Karpas-422 (cell line): ENCODE results near the gene PQBP1. TPM values are rescaled to one million over a fixed set of nuclear protein-coding genes. Genes with fewer than 3 reads are reported as not detected.
"Not testable (repeated sequence)": the region's sequence is repeated elsewhere in the genome, so short reads cannot be mapped to it uniquely, and the experiment has no call there.

ENCODE experiments used
- DNase-seq: peaks from one replicate; pipeline ENCODE4 v3.0.0-alpha.2; 2015
- H2AFZ ChIP-seq: fragments of 200-600 bp; sonication (generic); 2 replicates; pipeline ENCODE4 v1.6.1; 2014; ENCODE audit warnings: antibody characterized with exemption, low read length, mixed read lengths
- H3K27ac ChIP-seq: fragments of 200-600 bp; sonication (generic); 2 replicates; pipeline ENCODE4 v1.5.1; 2014; ENCODE audit warnings: mild to moderate bottlenecking, low read length, moderate library complexity
- H3K27me3 ChIP-seq: fragments of 200-600 bp; sonication (generic); 2 replicates; pipeline ENCODE4 v1.6.1; 2014; ENCODE audit warnings: low read length, mixed read lengths
- H3K36me3 ChIP-seq: fragments of 200-600 bp; sonication (generic); 2 replicates; pipeline ENCODE4 v1.6.1; 2014; ENCODE audit warnings: low read length, mixed read lengths; ENCODE audit not compliant: insufficient read depth
- H3K4me1 ChIP-seq: fragments of 200-600 bp; sonication (generic); 2 replicates; pipeline ENCODE4 v1.6.1; 2014; ENCODE audit warnings: mild to moderate bottlenecking, low read length, mixed read lengths
- H3K4me2 ChIP-seq: fragments of 200-600 bp; sonication (generic); 2 replicates; pipeline ENCODE4 v1.6.1; 2014; ENCODE audit warnings: low read length, low read depth, mild to moderate bottlenecking; ENCODE audit not compliant: poor library complexity, severe bottlenecking
- H3K4me3 ChIP-seq: fragments of 200-600 bp; sonication (generic); 2 replicates; pipeline ENCODE4 v1.5.1; 2014; ENCODE audit warnings: mild to moderate bottlenecking, antibody characterized with exemption, low read length, mixed read lengths
- H3K79me2 ChIP-seq: fragments of 200-600 bp; sonication (generic); 2 replicates; pipeline ENCODE4 v1.6.1; 2014; ENCODE audit warnings: mild to moderate bottlenecking, low read length, mixed read lengths
- H3K9ac ChIP-seq: fragments of 200-600 bp; sonication (generic); 2 replicates; pipeline ENCODE4 v1.6.0; 2014; ENCODE audit warnings: low read length
- H3K9me2 ChIP-seq: fragments of 200-600 bp; sonication (generic), shearing (Covaris generic); replicated peaks from 2 replicates; pipeline ENCODE4 v1.6.0; 2014; ENCODE audit warnings: mild to moderate bottlenecking, low read length, moderate library complexity; ENCODE audit not compliant: insufficient read depth
- H3K9me3 ChIP-seq: fragments of 300-700, 200-600 bp; sonication (generic); 2 replicates; pipeline ENCODE4 v1.6.1; 2014; ENCODE audit warnings: low read length, mixed read lengths
- H4K20me1 ChIP-seq: fragments of 200-600 bp; sonication (generic); 2 replicates; pipeline ENCODE4 v1.6.1; 2014; ENCODE audit warnings: mild to moderate bottlenecking, antibody characterized with exemption, low read length, low read depth; ENCODE audit not compliant: insufficient read depth
- total RNA-seq: library from RNA; depleted of rRNA; stranded (reverse); fragments of >200 nt; shearing (Covaris generic); gene quantifications from 2 replicates; pipeline ENCODE4 v1.2.3, GENCODE V29; 2014; ENCODE audit warnings: low replicate concordance; rRNA removed

PQBP1 gene, protein sequence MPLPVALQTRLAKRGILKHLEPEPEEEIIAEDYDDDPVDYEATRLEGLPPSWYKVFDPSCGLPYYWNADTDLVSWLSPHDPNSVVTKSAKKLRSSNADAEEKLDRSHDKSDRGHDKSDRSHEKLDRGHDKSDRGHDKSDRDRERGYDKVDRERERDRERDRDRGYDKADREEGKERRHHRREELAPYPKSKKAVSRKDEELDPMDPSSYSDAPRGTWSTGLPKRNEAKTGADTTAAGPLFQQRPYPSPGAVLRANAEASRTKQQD
- total RNA-seq = 40.3 and 78.0 TPM in 2 replicates

GRCh38 chrX:48897625-48898306, at the start of gene PQBP1, which contains the start of gene TIMM17B:
TSS of gene PQBP1 (plus strand) at chrX:48897930. CDS start at chrX:48898510, 580 bp downstream.
TSS of gene TIMM17B (minus strand) at chrX:48897768. CDS start at chrX:48897749, 19 bp downstream.
- Histone ChIP-seq H3K79me2 (peaks cover 23% of the 10 kb centered on the region), H3K9me2 (no peaks in the 10 kb centered on the region), H3K4me2 (peak within 1 kb of the TSS; percentile 79), H3K36me3 (no peaks in the 10 kb centered on the region), H3K9ac (peak within 1 kb of the TSS; percentile 89), H3K9me3 (no peaks in the 10 kb centered on the region), H3K4me1 (peaks cover 19% of the 10 kb centered on the region), H4K20me1 (peaks cover 6% of the 10 kb centered on the region; the same call in 1 of the 2 replicates), H3K27me3 (no peaks in the 10 kb centered on the region), H3K27ac (peak within 1 kb of the TSS; percentile 84), H3K4me3 (peak within 1 kb of the TSS; percentile 82), H2AFZ (peak within 1 kb of the TSS; percentile 61; the same call in 1 of the 2 replicates)
- DNase-seq = peak; percentile 96

GRCh38 chrX:48848847-48849246, 48.9 kb upstream of the PQBP1 start:
- no peak overlapping the region for H3K9ac ChIP-seq
- H3K27ac ChIP-seq = no peak overlapping the region
- no peaks in the 10 kb centered on the region for H3K9me3 ChIP-seq
- H3K9me2 ChIP-seq = no peaks in the 10 kb centered on the region
- DNase-seq = no peak
- no peak overlapping the region for H2AFZ ChIP-seq
- H3K79me2 ChIP-seq = no peaks in the 10 kb centered on the region
- H3K36me3 ChIP-seq = no peaks in the 10 kb centered on the region
- H3K4me1 ChIP-seq = peaks cover 13% of the 10 kb centered on the region
- H3K4me2 ChIP-seq = no peak overlapping the region
- H3K27me3 ChIP-seq = no peaks in the 10 kb centered on the region
- H4K20me1 ChIP-seq = no peaks in the 10 kb centered on the region
- no peak overlapping the region for H3K4me3 ChIP-seq

DNA sequence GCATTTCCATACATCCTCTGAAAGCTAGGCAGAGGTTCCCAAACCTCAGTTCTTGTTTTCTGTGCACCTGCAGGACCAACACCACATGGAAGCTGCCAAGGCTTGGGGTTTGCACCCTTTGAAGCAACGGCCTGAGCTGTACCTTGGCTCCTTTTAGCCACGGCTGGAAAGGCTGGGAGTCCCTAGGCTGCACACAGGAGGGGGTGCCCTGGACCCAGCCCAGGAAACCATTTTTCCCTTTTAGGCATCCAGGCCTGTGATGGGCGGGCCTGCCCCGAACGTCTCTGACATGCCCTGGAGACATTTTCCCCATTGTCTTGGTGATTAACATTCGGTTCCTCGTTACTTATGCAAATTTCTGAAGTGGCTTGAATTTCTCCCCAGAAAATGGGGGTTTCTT, 44.9 kb upstream of the PQBP1 start:
- DNase-seq = no peak
- Histone ChIP-seq H3K79me2 (no peaks in the 10 kb centered on the region), H3K9ac (no peak overlapping the region)

DNA sequence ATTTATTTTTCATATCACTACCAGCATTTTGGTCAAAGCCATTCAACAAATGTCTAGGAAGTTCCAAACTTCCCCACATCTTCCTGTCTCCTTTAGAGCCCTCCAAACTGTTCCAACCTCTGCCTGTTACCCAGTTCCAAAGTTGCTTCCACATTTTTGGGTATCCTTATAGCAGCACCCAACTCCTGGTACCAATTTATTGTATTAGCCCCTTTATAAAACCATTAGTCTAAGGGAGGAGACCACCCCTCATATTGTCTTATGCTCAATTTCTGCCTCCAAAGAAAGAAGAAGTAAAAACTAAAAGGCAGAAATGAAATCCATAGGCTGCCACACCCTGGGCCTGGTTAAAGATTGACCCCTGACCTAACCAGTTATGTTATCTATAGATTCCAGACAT, 44.2 kb upstream of the PQBP1 start:
- H3K79me2 ChIP-seq, DNase-seq: not testable (repeated sequence)

More for the DNA sequence above, 44.9 kb upstream of the PQBP1 start:
- Histone ChIP-seq H4K20me1 (no peaks in the 10 kb centered on the region), H2AFZ (peak overlapping the region; percentile 36; the same call in 1 of the 2 replicates), H3K4me3 (no peak overlapping the region), H3K27me3 (no peaks in the 10 kb centered on the region), H3K9me3 (no peaks in the 10 kb centered on the region), H3K4me2 (peak overlapping the region; percentile 23), H3K9me2 (no peaks in the 10 kb centered on the region), H3K4me1 (peaks cover 13% of the 10 kb centered on the region), H3K27ac (no peak overlapping the region), H3K36me3 (no peaks in the 10 kb centered on the region)

GRCh38 chrX:48854121-48854804, 43.5 kb upstream of the PQBP1 start:
- H4K20me1 ChIP-seq, H3K79me2 ChIP-seq, H3K9ac ChIP-seq, H2AFZ ChIP-seq, H3K9me3 ChIP-seq, H3K4me3 ChIP-seq, H3K27ac ChIP-seq, DNase-seq, H3K27me3 ChIP-seq, H3K9me2 ChIP-seq, H3K4me1 ChIP-seq, H3K36me3 ChIP-seq, H3K4me2 ChIP-seq: not testable (repeated sequence)

More for the DNA sequence above, 44.2 kb upstream of the PQBP1 start:
- H4K20me1 ChIP-seq, H3K4me3 ChIP-seq, H3K9ac ChIP-seq, H3K9me2 ChIP-seq, H2AFZ ChIP-seq, H3K27ac ChIP-seq, H3K9me3 ChIP-seq, H3K36me3 ChIP-seq, H3K27me3 ChIP-seq: not testable (repeated sequence)
- peak overlapping the region; percentile 23 for H3K4me2 ChIP-seq
- H3K4me1 ChIP-seq = peaks cover 13% of the 10 kb centered on the region

DNA sequence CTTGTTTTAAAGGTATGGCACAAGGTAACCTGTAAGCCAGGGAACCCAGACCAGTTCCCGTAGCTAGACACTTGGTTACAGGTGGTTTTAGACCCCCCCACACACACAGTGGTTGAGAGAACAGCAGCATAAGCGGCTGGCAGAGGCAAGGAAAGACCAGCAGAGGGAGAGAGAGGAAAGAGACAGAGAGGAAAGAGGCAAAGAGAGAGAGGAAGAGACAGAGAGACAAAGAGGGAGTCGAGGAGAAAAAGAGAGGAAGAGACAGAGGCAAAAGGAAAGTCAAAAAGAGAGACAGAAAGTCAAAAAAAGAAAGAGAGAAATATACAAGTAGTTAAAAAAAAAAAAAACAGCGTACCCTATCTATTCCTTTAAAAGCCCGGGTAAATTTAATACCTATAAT, 42.8 kb upstream of the PQBP1 start:
- no peak for DNase-seq
- Histone ChIP-seq H3K36me3 (no peaks in the 10 kb centered on the region), H3K9me2 (no peaks in the 10 kb centered on the region), H3K27me3 (no peaks in the 10 kb centered on the region), H2AFZ (no peak overlapping the region), H4K20me1 (no peaks in the 10 kb centered on the region), H3K4me2 (no peak overlapping the region), H3K4me3 (no peak overlapping the region), H3K9ac (no peak overlapping the region), H3K4me1 (peaks cover 8% of the 10 kb centered on the region), H3K9me3 (no peaks in the 10 kb centered on the region), H3K27ac (no peak overlapping the region), H3K79me2 (no peaks in the 10 kb centered on the region)

DNA sequence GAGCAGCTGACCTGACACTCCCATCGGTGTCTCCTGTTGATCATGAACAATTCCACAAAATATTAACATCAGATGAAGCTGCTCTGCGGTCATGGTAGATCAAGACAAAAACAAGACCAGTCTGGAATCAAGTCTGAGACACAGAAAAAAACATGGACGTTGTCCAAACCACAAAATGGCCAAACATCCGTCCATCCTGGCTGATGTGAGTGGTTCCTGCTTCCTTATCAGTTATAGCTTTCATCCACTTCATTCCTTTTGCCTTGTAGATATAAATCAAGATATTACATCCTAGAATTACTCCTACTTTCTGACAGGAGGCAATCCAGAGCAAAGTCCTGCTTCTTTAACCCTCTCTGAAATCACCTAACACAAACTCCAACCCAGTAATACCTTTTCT, 33.5 kb upstream of the PQBP1 start:
- H3K36me3 ChIP-seq = no peaks in the 10 kb centered on the region
- no peaks in the 10 kb centered on the region for H3K9me2 ChIP-seq
- no peaks in the 10 kb centered on the region for H4K20me1 ChIP-seq
- H3K27ac ChIP-seq = no peak overlapping the region
- H3K79me2 ChIP-seq = no peaks in the 10 kb centered on the region
- no peaks in the 10 kb centered on the region for H3K9me3 ChIP-seq
- H3K4me2 ChIP-seq = no peak overlapping the region
- DNase-seq = no peak
- no peaks in the 10 kb centered on the region for H3K27me3 ChIP-seq
- no peaks in the 10 kb centered on the region for H3K4me1 ChIP-seq
- no peak overlapping the region for H3K4me3 ChIP-seq
- no peak overlapping the region for H3K9ac ChIP-seq
- H2AFZ ChIP-seq = no peak overlapping the region

DNA sequence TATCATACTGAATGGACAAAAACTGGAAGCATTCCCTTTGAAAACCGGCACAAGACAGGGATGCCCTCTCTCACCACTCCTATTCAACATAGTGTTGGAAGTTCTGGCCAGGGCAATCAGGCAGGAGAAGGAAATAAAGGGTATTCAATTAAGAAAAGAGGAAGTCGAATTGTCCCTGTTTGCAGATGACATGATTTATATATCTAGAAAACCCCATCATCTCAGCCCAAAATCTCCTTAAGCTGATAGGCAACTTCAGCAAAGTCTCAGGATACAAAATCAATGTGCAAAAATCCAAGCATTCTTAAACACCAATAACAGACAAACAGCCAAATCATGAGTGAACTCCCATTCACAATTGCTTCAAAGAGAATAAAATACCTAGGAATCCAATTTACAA, 25.7 kb upstream of the PQBP1 start:
- H3K36me3 ChIP-seq, H3K9me3 ChIP-seq, H3K27ac ChIP-seq, H3K9ac ChIP-seq, H3K4me2 ChIP-seq, H3K9me2 ChIP-seq, H4K20me1 ChIP-seq, H2AFZ ChIP-seq, DNase-seq, H3K4me3 ChIP-seq, H3K79me2 ChIP-seq, H3K4me1 ChIP-seq, H3K27me3 ChIP-seq: not testable (repeated sequence)
